PC-3 (cell line): ENCODE measurements around the gene CMTM5. TPM values are rescaled to one million over a fixed set of nuclear protein-coding genes. Genes with fewer than 3 reads are reported as not detected.
"Not testable (repeated sequence)": the region's sequence is repeated elsewhere in the genome, so short reads cannot be mapped to it uniquely, and the experiment has no call there.

ENCODE experiments used
- ATAC-seq: fragments of 200-7000 bp; cut with Tn5 transposase; 2 replicates; pipeline ENCODE4 v1.9.1; 2020; ENCODE audit warnings: mild to moderate bottlenecking, moderate library complexity
- BruUV-seq: library from RNA; stranded (reverse); fragments of 400-500 nt; replicated peaks from 2 replicates; lab custom pipeline; 2021; lab: Mats Ljungman, UMichigan
- CTCF ChIA-PET: fragments of 300-600 bp; sonication (Branson Sonifier 250); formaldehyde crosslinking; loops from one replicate; lab custom pipeline; 2022; ENCODE audit warnings: antibody characterized with exemption; lab: Charles Lee
- POLR2A ChIA-PET: fragments of 300-600 bp; sonication (Branson Sonifier 250); formaldehyde crosslinking; loops from one replicate; lab custom pipeline; 2022; ENCODE audit warnings: antibody characterized with exemption; ENCODE audit not compliant: unreplicated experiment; lab: Charles Lee
- DNase-seq: peaks from one replicate; pipeline ENCODE4 v3.0.0-alpha.2; 2015
- H2AFZ ChIP-seq: fragments of 300-600 bp; sonication (generic); 2 replicates; pipeline ENCODE4 v1.6.0; 2016; ENCODE audit warnings: antibody characterized with exemption, low read length
- H3F3A ChIP-seq: fragments of 300-600 bp; sonication (generic); one replicate; pipeline ENCODE4 v1.6.0; 2017; ENCODE audit warnings: antibody characterized with exemption, low read length, control low read depth, mild to moderate bottlenecking; ENCODE audit not compliant: unreplicated experiment
- H3K27ac ChIP-seq: fragments of 300-600 bp; sonication (generic); 2 replicates; pipeline ENCODE4 v1.5.1; 2016; ENCODE audit warnings: mild to moderate bottlenecking, low read length
- H3K27me3 ChIP-seq: fragments of 300-600 bp; sonication (generic); 2 replicates; pipeline ENCODE4 v1.6.1; 2016; ENCODE audit warnings: low read length, mixed read lengths
- H3K36me3 ChIP-seq: fragments of 300-600 bp; sonication (generic); 2 replicates; pipeline ENCODE4 v1.6.1; 2016; ENCODE audit warnings: low read depth, mixed run types, low read length, mixed read lengths
- H3K4me1 ChIP-seq: fragments of 300-600 bp; sonication (generic); 2 replicates; pipeline ENCODE4 v1.5.1; 2016; ENCODE audit warnings: low read length; ENCODE audit not compliant: insufficient read depth
- H3K4me2 ChIP-seq: fragments of 300-600 bp; sonication (generic); 2 replicates; pipeline ENCODE4 v1.6.0; 2016; ENCODE audit warnings: low read length
- H3K4me3 ChIP-seq: fragments of 300-600 bp; sonication (generic); 2 replicates; pipeline ENCODE4 v1.5.1; 2016; ENCODE audit warnings: mild to moderate bottlenecking, low read length, mixed read lengths
- H3K79me2 ChIP-seq: fragments of 300-600 bp; sonication (generic); 2 replicates; pipeline ENCODE4 v1.6.1; 2017; ENCODE audit warnings: low read length, mixed read lengths
- H3K9ac ChIP-seq: fragments of 300-600 bp; sonication (generic); 2 replicates; pipeline ENCODE4 v1.6.0; 2016; ENCODE audit warnings: mild to moderate bottlenecking, low read length
- H3K9me2 ChIP-seq: fragments of 300-600 bp; sonication (generic); replicated peaks from 2 replicates; pipeline ENCODE4 v1.6.1; 2016; ENCODE audit warnings: mixed run types, low read length, mixed read lengths
- H3K9me3 ChIP-seq: fragments of 300-600 bp; sonication (generic); 2 replicates; pipeline ENCODE4 v1.6.1; 2016; ENCODE audit warnings: low read length, mixed read lengths
- H4K20me1 ChIP-seq: fragments of 300-600 bp; sonication (generic); 2 replicates; pipeline ENCODE4 v1.6.1; 2016; ENCODE audit warnings: low read length, mixed read lengths
- CTCF ChIP-seq: fragments of 300-600 bp; sonication (generic); conservative IDR thresholded peaks from 2 replicates; pipeline ENCODE4 v1.5.1; 2017; ENCODE audit warnings: antibody characterized with exemption, low read depth, mild to moderate bottlenecking, low read length
- EZH2 ChIP-seq: fragments of 300-600 bp; sonication (generic); IDR thresholded peaks from one replicate; pipeline ENCODE4 v1.6.1; 2017; ENCODE audit warnings: antibody characterized with exemption, mild to moderate bottlenecking, low read length; ENCODE audit not compliant: unreplicated experiment
- EZH2phosphoT487 ChIP-seq: fragments of 300-600 bp; sonication (generic); IDR thresholded peaks from 2 replicates; pipeline ENCODE4 v1.6.1; 2018; ENCODE audit warnings: mild to moderate bottlenecking, antibody characterized with exemption, low read length, borderline replicate concordance
- intact Hi-C: fragments of 100-400 bp; cut with micrococcal nuclease; formaldehyde crosslinking; loops from 2 replicates; pipeline ENCODE4 v1.9.0; 2023
- total RNA-seq: library from RNA; depleted of rRNA; stranded (reverse); fragments of >200 nt; gene quantifications from 2 replicates; pipeline ENCODE4 v1.2.3, GENCODE V29; 2014

Gene CMTM5
- total RNA-seq, 1 experiment from 2014 or later: not detected

- no peaks in the 10 kb centered on the region for H3F3A ChIP-seq
- H3K9me2 ChIP-seq: no peaks in the 10 kb centered on the region
- TF ChIP-seq EZH2 (no peak), CTCF (no peak), EZH2phosphoT487 (no peak)
- H3K9me3 ChIP-seq: no peaks in the 10 kb centered on the region
- H3K36me3 ChIP-seq: no peaks in the 10 kb centered on the region
- H3K79me2 ChIP-seq: no peaks in the 10 kb centered on the region
- POLR2A ChIA-PET: no interaction called here
- no peaks in the 10 kb centered on the region for H4K20me1 ChIP-seq
- no peak overlapping the region for H3K27ac ChIP-seq
- no peak overlapping the region for H3K4me3 ChIP-seq
- intact Hi-C loops: no loop called here
- DNase-seq (no peak), ATAC-seq (no peak)
- peaks cover 57% of the 10 kb centered on the region for H3K27me3 ChIP-seq
- H3K4me2 ChIP-seq: no peak overlapping the region
- H3K9ac ChIP-seq: no peak overlapping the region
- CTCF ChIA-PET: no interaction called here
- H2AFZ ChIP-seq: no peak overlapping the region
- BruUV-seq: no TSS peak
- H3K4me1 ChIP-seq: no peaks in the 10 kb centered on the region
Observed at GRCh38 chr14:23398348-23398747, 21.5 kb downstream of the CMTM5 start.

GRCh38 chr14:23399136-23399535, 22.3 kb downstream of the CMTM5 start:
- BruUV-seq: no TSS peak
- Histone ChIP-seq H2AFZ (no peak overlapping the region), H3K4me1 (no peaks in the 10 kb centered on the region), H3K9me3 (no peaks in the 10 kb centered on the region), H3F3A (no peaks in the 10 kb centered on the region), H4K20me1 (no peaks in the 10 kb centered on the region), H3K79me2 (no peaks in the 10 kb centered on the region), H3K27me3 (peaks cover 58% of the 10 kb centered on the region), H3K4me3 (no peak overlapping the region), H3K27ac (no peak overlapping the region), H3K9me2 (no peaks in the 10 kb centered on the region), H3K9ac (no peak overlapping the region), H3K36me3 (no peaks in the 10 kb centered on the region), H3K4me2 (no peak overlapping the region)
- DNase-seq: no peak
- intact Hi-C loops: no loop called here
- CTCF ChIA-PET: no interaction called here
- POLR2A ChIA-PET: no interaction called here
- TF ChIP-seq EZH2: no peak
- TF ChIP-seq EZH2phosphoT487: no peak
- TF ChIP-seq CTCF: no peak
- no peak for ATAC-seq

- Histone ChIP-seq H3K9me2 (no peaks in the 10 kb centered on the region), H4K20me1 (no peaks in the 10 kb centered on the region), H3K79me2 (no peaks in the 10 kb centered on the region), H3F3A (no peaks in the 10 kb centered on the region), H3K4me2 (no peak overlapping the region), H3K9ac (no peak overlapping the region), H3K27me3 (peaks cover 58% of the 10 kb centered on the region), H3K36me3 (no peaks in the 10 kb centered on the region), H2AFZ (no peak overlapping the region), H3K4me1 (no peaks in the 10 kb centered on the region), H3K27ac (no peak overlapping the region), H3K9me3 (no peaks in the 10 kb centered on the region), H3K4me3 (no peak overlapping the region)
- no TSS peak for BruUV-seq
- POLR2A ChIA-PET: no interaction called here
- no peak for TF ChIP-seq EZH2
- no peak for TF ChIP-seq CTCF
- no peak for TF ChIP-seq EZH2phosphoT487
- DNase-seq (no peak), ATAC-seq (no peak)
- CTCF ChIA-PET: no interaction called here
- intact Hi-C loops: no loop called here
Observed at GRCh38 chr14:23399591-23399990, 22.7 kb downstream of the CMTM5 start.

- H2AFZ ChIP-seq, H3K9me3 ChIP-seq, H3K27ac ChIP-seq, POLR2A ChIA-PET, H3K4me2 ChIP-seq, CTCF ChIA-PET, H3K9ac ChIP-seq, H3K79me2 ChIP-seq, DNase-seq, H3K4me1 ChIP-seq, H3F3A ChIP-seq, H3K4me3 ChIP-seq, H3K9me2 ChIP-seq, BruUV-seq, H4K20me1 ChIP-seq, H3K36me3 ChIP-seq, intact Hi-C loops, ATAC-seq: not testable (repeated sequence)
- peaks cover 56% of the 10 kb centered on the region for H3K27me3 ChIP-seq
Observed at GRCh38 chr14:23400496-23401149, 23.8 kb downstream of the CMTM5 start.
